ENCODE measurements around the gene FBXW10B.

Gene FBXW10B

DNA sequence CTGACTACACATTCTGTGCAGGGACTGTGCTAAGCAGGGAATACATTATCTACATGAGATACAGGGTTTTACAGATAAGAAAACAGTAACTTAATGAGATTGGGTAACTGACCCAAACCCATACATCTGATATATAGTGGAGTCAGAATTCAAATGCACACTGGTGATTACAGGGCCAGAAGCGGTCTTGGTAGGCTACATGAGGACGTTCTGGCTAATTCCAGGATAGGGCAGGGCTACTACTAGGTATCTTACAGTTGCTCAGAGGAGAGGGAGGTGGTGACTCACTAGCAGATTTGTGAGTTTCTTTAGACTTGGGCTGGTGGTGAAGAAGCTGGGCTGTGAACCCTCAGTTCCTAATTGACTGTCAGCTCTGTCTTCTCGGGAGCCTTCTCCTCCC is 43.2 kb upstream of the FBXW10B start:
- Histone ChIP-seq H3K27ac (ENCODE audit: low read depth, low read length, poor library complexity, severe bottlenecking) (no peak overlapping the region), H2AFZ (ENCODE audit: low read length) (no peak overlapping the region)
- TF ChIP-seq, protein P1, sequence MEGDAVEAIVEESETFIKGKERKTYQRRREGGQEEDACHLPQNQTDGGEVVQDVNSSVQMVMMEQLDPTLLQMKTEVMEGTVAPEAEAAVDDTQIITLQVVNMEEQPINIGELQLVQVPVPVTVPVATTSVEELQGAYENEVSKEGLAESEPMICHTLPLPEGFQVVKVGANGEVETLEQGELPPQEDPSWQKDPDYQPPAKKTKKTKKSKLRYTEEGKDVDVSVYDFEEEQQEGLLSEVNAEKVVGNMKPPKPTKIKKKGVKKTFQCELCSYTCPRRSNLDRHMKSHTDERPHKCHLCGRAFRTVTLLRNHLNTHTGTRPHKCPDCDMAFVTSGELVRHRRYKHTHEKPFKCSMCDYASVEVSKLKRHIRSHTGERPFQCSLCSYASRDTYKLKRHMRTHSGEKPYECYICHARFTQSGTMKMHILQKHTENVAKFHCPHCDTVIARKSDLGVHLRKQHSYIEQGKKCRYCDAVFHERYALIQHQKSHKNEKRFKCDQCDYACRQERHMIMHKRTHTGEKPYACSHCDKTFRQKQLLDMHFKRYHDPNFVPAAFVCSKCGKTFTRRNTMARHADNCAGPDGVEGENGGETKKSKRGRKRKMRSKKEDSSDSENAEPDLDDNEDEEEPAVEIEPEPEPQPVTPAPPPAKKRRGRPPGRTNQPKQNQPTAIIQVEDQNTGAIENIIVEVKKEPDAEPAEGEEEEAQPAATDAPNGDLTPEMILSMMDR (IDR thresholded peaks at IDR 0.05; ENCODE audit: low read length), result no peak

DNA sequence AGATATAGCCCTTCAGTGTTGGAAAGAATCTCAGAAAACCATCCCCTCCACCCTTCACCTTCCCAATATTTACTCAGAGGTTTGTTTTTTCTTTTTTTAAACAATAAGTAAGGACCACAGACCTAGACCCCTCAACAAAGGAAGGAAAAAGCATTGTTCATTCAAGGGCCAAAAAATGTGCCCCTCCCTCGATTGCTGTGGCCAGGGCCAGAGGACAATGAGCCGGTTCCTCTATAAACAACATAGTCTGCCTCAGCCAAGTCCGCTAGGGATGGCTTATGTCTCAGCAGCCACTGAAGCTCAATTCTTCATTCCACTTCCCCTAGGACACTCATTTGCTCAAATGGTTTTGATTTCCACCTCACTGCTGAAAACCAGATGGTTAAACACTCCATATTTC is 40.6 kb upstream of the FBXW10B start:
- H3K27me3 ChIP-seq (ENCODE audit: insufficient read depth, low read length), result no peaks in the 10 kb centered on the region
- H3K27ac ChIP-seq (ENCODE audit: low read depth, low read length, poor library complexity, severe bottlenecking), result no peak overlapping the region
- no peaks in the 10 kb centered on the region for H3K4me1 ChIP-seq (ENCODE audit: insufficient read depth, low read length, severe bottlenecking)
- H2AFZ ChIP-seq (ENCODE audit: low read length), result no peak overlapping the region
- no peaks in the 10 kb centered on the region for H3K9me3 ChIP-seq (ENCODE audit: low read length)
- H3F3A ChIP-seq (ENCODE audit: insufficient read depth, low read length), result no peaks in the 10 kb centered on the region
- H3K9ac ChIP-seq (ENCODE audit: low read length), result no peak overlapping the region
- H3K4me3 ChIP-seq (ENCODE audit: low read depth, low read length, poor library complexity, severe bottlenecking), result no peak overlapping the region
- peaks cover 25% of the 10 kb centered on the region; the same call in 1 of the 2 replicates for H3K36me3 ChIP-seq (ENCODE audit: insufficient read depth, low read length)
- H3K4me2 ChIP-seq (ENCODE audit: low read length), result no peak overlapping the region
- TF ChIP-seq, protein P1 (IDR thresholded peaks at IDR 0.05; ENCODE audit: low read length), result no peak
- no peak for TF ChIP-seq EZH2 (IDR thresholded peaks at IDR 0.05; ENCODE audit: borderline replicate concordance, low read length)
- H3K9me2 ChIP-seq (ENCODE audit: low read depth, low read length), result no peaks in the 10 kb centered on the region
- no peaks in the 10 kb centered on the region for H3K79me2 ChIP-seq (ENCODE audit: insufficient read depth, low read length)
- no peaks in the 10 kb centered on the region for H4K20me1 ChIP-seq (ENCODE audit: insufficient read depth, low read length)

More for the DNA sequence above, 43.2 kb upstream of the FBXW10B start:
- no peak overlapping the region for H3K4me3 ChIP-seq (ENCODE audit: low read depth, low read length, poor library complexity, severe bottlenecking)
- no peak overlapping the region for H3K4me2 ChIP-seq (ENCODE audit: low read length)
- no peaks in the 10 kb centered on the region for H3K9me2 ChIP-seq (ENCODE audit: low read depth, low read length)
- no peaks in the 10 kb centered on the region for H3K27me3 ChIP-seq (ENCODE audit: insufficient read depth, low read length)
- no peak overlapping the region for H3K9ac ChIP-seq (ENCODE audit: low read length)
- no peaks in the 10 kb centered on the region for H4K20me1 ChIP-seq (ENCODE audit: insufficient read depth, low read length)
- peaks cover 19% of the 10 kb centered on the region; the same call in 1 of the 2 replicates for H3K36me3 ChIP-seq (ENCODE audit: insufficient read depth, low read length)
- H3K9me3 ChIP-seq (ENCODE audit: low read length), result no peaks in the 10 kb centered on the region
- no peaks in the 10 kb centered on the region for H3F3A ChIP-seq (ENCODE audit: insufficient read depth, low read length)
- H3K79me2 ChIP-seq (ENCODE audit: insufficient read depth, low read length), result no peaks in the 10 kb centered on the region
- H3K4me1 ChIP-seq (ENCODE audit: insufficient read depth, low read length, severe bottlenecking), result no peaks in the 10 kb centered on the region

DNA sequence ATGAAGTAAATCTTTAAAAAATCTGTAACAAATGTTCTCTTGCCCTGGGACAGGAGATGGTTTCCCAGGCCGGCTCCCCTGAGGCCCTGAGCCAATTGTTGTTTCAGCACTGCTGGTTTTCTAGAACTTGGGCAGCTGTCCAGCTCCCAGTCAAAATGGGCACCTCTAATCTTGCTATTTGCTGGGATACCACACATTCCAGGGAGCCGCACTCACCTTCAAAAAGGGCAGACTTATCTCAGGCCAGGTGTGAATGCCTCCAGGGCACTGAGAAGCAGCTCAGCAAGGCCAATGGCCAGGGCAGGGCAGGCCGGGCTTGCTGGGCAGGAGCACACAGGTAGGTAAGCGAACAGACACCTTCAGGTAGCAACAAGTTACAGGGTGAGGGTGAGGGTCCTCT is 40.2 kb upstream of the FBXW10B start:
- Histone ChIP-seq H3K79me2 (ENCODE audit: insufficient read depth, low read length) (no peaks in the 10 kb centered on the region), H3K4me2 (ENCODE audit: low read length) (no peak overlapping the region), H2AFZ (ENCODE audit: low read length) (no peak overlapping the region), H3K9ac (ENCODE audit: low read length) (no peak overlapping the region), H4K20me1 (ENCODE audit: insufficient read depth, low read length) (no peaks in the 10 kb centered on the region), H3F3A (ENCODE audit: insufficient read depth, low read length) (no peaks in the 10 kb centered on the region), H3K4me3 (ENCODE audit: low read depth, low read length, poor library complexity, severe bottlenecking) (no peak overlapping the region), H3K36me3 (ENCODE audit: insufficient read depth, low read length) (peaks cover 25% of the 10 kb centered on the region; the same call in 1 of the 2 replicates), H3K4me1 (ENCODE audit: insufficient read depth, low read length, severe bottlenecking) (no peaks in the 10 kb centered on the region), H3K27me3 (ENCODE audit: insufficient read depth, low read length) (no peaks in the 10 kb centered on the region), H3K27ac (ENCODE audit: low read depth, low read length, poor library complexity, severe bottlenecking) (no peak overlapping the region), H3K9me2 (ENCODE audit: low read depth, low read length) (no peaks in the 10 kb centered on the region), H3K9me3 (ENCODE audit: low read length) (no peaks in the 10 kb centered on the region)
- TF ChIP-seq, protein P1 (IDR thresholded peaks at IDR 0.05; ENCODE audit: low read length), result no peak
- TF ChIP-seq EZH2 (IDR thresholded peaks at IDR 0.05; ENCODE audit: borderline replicate concordance, low read length), result no peak

All from OCI-LY1 (cell line).